NCI-H1105 treated with DMSO at 0.1 percent for 48 hours (cell line): ENCODE results near the gene NRP2.
A peak's percentile ranks its signal among the peaks of the same experiment; 100 is the strongest.

ENCODE experiments used
- DNase-seq: peaks from one replicate; lab custom pipeline; 2025; lab: John Stamatoyannopoulos, UW

NRP2 gene

DNA sequence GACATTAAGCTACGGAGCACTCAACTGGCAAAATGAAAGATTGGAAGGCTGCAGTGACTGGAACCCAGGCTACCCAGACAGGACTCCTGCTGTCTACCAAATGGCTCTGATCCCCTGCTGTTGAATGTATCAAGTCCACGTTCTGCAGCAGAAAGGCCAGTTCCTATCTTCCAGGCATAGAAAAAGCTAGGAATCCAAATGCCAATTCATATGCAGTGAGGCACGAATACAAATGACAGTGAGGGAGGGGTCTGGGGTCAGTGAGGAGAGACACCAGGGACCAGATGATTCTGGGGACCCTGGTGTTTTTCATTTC is 5.3 kb downstream of the NRP2 start:
- DNase-seq, result no peak

DNA sequence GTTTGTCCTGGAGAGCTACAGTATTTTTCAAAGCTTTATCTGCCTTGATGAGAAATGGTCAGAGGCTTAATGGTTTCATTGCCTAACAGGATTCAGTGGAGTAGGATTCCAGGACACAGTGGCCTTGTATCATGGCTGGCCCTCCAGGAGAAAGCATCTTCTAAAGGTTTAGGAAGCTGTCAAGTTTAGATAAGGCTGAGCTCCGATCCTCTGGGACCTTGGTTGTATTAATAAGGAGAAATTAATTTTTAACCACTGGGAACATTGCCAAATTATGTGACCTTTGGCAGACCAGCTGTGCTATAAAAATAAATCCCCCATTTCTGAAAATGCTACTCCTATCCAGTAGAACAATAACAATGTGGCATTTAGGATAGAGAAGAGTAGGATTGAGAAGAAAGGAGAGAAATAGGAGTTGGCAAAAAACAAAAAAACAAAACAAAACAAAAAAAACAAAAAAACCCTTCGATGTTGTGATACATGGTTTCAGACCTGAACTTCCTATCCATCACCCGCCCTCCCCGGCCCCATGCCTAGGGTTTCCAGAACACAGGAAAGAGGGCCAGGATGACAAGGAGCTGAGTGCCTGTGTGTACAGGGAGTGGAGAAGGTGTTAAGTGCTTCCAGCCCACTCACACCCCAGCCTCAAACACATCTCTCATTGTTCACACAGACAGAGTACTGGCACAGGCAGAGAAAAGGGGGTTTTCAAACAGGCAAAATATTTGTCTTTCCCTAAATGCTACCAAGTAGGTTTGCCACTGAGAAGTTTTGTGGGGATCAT is 6.3 kb downstream of the NRP2 start:
- DNase-seq, result no peak

DNA sequence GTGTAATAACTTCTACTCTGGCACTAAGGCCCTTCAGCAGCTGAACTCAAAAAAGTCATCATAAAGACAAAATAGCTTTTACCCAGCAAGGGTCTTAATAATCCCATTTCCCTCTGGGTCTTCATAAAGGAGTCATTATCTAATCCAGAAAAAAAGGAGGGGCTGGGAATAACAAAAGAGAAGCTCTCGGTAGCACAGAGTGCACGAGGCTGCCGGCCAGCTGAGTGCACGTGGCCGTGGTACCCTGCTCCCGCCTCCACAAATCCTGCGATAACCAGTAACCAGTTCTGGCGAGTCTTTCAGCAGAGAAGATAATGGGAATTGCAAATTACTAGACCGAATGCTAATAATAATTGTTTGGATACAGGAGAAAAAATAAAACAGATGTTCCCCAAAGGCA is 7.5 kb downstream of the NRP2 start:
- no peak for DNase-seq

DNA sequence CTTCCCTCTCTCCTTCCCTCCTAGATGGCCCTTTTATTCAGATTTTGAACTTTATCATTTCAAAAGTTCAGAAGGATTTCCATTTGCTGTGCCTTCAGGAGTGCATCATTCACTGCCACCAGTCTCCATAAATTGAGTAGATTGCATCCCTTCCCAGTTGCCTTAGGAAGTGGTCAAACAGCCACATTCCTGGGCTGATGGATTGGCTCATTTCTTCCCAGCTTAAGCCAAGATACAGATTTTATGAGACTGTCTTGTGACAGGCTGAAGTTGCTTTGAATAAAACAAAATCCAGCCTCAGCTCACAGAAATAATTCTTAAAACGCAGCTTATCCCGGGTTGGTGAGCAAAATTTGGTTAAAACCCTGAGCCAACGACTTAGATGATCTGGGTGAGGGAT is 9.8 kb downstream of the NRP2 start:
- no peak for DNase-seq

DNA sequence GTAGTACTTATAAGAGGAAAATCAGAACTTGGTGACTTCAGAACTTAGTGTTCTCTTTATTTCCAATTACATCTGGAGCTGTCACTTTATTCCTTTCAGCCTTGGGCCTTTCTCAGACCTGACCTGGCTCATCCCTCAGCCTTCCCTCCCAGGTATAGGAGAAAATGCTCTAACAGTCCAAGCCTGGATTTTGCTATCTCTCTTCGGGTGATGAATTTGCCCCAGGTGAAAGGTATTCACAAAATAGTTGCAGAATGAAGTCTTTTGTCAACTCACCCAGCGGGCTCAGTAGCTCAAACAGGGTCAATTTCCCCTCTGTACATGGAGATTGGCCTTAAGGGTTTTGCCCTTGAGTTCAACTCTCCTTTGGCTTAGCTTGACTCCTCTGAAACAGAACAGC is 12.0 kb downstream of the NRP2 start:
- no peak for DNase-seq

DNA sequence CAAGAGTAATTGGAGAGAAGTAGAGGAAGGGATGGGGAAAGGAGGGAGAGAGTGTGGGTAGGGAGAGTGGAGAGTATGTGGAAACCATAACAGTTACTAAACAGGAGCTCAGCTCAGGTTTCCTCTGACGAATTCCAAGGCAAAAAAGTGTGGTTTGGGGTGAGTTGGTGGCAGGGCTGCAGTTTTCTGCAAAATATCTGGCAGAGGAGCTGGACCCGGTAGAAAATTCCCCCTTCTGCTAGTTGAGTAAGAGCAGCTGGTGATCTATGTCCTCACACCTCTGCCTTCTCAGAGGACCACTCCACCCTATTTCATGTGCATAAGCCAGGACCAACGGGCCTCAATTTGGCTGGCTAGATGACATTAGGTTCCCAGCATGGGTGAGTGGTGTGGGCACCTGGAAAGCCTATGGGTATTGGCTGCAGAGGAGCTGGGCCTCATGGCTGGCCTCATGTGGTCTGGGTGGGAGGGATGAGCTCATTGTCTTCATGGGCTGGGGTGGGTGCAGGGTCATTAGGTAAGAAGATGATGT is 13.2 kb downstream of the NRP2 start:
- DNase-seq, result no peak

DNA sequence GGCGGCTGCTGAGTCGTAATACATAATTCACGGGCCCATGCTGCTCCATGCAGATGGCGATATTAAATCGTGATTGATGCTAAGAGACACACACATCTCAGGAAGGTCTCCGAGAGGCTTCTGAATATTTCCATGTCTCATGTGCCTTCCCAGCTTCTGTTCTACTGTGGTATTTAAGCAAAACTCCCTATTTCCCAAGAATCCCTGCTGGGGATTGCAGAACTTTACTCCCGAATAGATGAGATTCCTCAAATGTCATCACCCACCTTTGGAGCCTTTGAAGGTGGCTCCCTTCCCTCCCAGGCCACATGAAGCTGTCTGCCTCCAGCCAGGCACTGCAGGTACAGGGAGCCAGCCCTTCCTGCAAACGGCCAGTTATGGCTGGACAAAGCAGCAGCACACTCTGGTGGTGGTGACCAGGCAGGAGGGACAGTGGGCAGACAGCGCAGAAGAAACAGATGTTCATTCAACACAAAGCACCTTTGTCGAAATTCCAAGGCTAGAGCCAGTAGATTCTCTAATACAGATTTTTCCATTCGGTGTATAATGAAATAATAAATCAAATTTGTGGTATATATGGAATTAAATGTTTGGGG is 14.1 kb downstream of the NRP2 start:
- DNase-seq, result no peak

DNA sequence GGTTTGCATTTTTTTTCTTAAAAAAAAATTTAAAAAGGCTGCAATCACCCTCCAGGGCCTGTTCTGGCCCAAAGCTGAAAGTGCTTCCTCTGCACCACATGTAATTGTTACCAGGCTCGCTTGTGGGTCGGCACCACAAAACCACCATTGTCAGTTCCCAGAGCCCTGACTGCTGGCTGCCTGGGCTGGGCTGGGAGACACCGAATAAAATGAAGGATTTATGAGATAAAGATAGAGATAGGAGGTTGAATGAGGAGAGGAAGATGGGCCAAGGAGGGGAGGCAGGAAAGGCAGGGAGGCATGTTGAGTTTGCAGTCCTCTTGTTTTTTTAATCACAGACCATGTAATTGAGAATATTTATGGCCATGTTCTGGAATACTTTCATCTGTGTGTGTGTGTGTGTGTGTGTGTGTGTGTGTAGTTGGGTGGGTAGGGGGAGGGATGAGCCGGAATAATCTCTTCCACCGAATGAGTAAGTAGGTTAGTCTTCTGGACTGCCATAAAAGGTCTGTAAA is 14.7 kb downstream of the NRP2 start:
- no peak for DNase-seq

DNA sequence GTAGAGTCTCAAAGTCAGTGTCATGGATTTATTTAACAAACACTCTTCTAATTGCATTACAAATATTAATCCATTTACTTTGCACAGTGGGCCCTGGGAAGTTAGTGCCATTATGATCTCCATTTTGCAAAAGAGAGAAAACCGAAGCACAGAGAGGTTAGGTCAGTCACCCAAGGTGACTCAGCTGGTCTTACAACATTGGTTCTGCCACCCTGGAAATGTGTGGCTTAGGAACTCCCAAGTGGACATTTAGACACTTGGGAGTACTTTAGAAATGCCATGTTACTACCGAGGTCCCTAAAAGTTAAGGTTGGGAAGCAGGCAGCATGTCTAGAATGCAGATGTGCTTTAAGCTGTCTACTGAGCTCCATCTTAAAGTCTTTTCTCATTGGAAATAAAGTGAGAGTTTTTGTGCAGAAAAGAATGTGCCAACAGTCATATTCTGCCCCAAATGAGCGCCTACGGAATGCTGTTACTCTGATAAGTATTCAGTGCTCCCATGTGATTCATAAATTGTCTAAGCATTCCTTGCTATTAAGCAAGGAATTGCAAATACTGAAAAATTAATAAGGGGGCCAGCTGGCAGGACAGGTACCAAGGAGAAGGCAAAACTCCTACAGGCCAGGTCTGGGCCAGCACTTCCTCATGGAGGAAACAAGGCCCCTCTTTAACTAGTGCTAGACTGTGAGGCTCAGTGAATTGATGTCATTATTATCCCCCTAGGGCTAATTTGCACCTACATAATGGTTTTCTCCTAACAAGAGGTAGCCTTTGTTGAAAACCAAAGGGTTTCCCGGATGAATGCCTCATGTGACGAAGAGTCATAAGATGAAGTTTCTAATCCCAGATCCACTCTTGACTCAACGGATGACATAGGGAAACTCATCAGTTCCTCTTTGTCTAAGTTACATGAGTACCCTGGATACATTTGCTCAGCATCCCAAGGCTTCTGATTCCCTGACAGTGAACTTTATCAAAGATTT is 16.3 kb downstream of the NRP2 start:
- no peak for DNase-seq

DNA sequence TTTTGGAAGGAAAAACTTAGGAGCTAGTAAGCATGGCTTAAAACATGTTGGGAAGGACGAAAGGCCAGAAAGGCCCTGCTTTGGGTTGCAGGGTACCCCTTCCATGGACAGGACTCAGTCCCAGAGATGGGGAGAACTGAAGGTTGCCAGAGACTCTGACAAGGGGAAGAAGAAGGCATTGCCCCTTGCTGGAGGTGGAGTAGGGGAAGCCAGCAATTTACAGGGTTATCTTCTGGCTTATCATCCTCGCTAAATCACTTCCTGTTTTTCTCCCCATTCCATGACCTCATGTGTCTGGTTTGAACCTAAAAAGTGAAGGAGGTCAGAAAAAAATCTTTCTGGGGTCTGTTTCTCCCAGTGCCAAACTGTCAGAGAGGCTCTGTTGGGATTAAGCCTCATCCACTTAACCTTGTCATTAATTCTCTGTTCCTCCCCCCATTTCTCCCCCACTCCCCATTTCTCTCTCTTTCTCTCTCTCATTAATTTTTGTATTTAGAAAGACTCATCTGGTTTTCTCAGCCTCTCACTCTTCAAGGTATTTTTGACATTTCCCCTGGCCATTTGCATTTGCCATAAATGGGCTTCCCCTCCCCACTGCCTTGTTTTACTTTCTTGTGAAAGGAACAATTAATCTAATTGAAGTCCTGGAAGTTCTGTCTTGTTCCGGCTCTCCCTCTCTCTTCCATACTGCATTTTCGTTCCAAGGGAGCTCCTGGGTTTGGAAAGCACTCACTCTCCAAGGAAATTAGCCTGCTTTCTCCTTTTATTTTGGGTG is 17.4 kb downstream of the NRP2 start:
- no peak for DNase-seq

DNA sequence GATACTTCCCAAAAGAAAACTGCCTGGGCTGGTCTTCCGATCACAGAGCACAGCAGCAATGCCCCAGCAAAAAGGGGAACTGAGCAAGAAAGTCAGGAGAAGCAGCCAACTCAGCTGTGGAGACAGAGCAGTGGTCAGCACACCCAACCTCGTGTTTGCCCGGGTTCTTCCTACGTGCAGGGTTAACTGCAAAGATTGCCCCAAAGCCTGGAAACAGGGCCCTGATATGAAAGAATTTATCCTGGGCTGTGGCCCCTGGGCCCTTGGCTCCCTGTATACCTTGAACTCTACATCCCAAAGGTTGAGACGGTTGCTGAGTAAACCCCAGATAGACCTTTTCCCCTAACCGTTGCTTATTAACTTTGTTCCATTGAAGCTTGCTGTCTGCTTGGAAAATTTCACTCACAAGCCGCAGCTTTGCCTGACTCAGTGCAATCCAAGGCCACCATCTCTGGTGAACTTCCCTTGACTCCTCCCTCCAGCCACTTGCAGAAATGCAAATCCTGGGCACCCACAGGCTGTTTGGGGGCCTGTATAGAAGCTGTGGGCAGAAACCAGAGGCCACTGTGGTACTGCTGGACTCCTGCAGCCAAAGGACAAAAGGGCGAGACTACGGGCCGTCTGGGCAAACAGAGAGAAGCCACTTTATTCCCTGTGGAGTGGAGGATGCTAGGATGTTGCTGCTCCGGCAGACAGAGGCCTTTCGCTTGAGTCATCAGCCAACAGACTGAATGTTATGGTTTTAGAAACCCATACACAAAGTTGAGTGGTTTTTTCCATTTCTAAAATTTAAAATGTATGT is 18.2 kb downstream of the NRP2 start:
- DNase-seq, result no peak

DNA sequence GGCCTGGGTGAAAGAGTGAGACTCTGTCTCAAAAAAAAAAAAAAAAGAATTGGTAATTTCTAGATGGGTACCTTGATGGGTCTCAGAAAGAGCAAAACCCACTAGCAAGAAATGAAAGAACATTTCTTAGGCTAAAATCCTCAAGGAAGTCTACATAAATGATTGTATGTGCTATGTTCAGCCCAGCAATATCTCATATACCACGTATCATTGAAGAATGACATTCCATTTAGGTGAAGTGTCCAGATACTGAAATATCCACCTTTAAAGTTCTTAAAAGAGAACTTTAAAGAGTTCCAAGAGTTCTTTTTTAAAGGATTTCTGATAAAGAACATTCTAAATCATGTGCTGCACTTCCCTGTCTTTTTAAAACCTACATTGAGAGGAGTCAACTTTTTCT is 19.2 kb downstream of the NRP2 start:
- DNase-seq, result no peak

DNA sequence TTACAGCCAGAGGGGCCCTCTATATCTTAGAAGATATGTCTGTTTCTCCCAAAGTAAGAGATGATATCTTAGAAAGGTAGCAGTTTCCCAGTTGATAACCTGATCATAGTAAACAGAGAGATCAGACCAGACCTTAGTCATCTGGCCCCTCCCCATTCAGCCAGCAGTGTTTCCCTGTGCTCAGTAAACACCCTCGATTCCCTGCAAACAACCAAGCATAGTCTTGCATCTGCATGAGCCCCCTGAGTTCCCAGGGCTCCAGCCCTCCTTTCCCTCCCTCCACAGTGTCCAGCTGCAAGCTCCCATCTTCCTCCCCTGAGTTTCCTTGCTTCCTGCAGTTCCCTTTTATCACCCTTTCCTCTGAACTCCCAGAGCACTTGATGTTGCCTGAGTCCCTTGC is 20.3 kb downstream of the NRP2 start:
- DNase-seq, result no peak

DNA sequence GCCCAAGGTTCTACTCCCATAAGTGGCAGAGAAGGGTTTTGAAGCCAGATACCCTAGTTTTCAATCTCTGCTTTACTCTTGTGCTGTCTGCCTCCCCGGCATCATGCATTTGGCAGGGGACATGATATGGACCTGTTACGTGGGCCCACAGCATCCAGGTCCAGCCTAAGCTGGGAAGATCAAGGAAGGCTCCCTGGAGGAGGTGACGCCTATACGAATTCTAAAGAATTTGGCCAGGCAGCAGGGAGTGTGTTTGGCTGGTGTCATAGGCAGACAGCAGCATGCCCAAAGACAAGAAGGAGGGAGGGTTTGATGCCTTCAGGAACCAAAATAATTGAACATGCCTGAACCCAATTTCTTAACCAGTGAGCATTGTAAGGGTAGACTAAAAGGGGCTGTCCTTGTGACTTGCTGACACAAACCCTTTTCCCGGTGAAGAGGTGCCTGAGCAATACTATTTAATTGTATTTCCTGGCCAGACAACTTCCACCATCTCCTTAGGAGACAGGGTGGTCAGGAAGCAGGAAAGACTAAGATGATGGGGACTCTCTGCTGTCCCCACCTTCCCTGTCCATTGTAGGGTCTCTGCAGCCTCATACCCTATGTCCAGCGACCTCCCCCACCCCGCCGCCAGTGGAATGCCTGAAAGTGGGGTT is 21.3 kb downstream of the NRP2 start:
- DNase-seq, result no peak

DNA sequence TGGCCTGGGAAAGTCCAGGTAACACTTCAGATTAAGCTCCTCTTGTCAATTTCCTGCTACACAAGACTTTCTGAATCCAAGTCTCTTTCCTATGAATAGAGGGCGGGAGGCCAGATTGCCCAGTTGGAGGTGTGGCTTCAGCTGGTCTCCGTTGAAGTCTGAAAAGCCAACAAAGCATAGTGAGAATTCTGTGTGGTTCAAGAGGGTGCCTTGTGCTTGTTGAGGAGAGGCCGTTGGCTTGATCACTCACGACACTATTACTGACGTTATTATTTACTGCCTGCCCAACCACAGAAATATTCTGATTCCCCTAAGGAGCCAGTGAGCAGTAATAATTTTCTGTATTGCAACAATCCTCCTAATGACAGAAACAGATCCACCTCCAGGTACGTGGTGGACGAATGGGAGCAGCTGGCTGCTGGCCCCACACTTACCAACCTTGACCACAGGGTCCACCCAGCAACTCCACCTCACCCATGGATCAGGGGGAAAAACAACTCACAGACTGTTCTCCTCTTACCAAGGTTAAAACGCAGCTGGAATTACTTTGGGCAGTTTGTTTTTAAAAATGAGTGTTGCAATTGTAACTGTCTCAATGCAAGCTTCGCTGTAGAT is 21.9 kb downstream of the NRP2 start:
- no peak for DNase-seq

DNA sequence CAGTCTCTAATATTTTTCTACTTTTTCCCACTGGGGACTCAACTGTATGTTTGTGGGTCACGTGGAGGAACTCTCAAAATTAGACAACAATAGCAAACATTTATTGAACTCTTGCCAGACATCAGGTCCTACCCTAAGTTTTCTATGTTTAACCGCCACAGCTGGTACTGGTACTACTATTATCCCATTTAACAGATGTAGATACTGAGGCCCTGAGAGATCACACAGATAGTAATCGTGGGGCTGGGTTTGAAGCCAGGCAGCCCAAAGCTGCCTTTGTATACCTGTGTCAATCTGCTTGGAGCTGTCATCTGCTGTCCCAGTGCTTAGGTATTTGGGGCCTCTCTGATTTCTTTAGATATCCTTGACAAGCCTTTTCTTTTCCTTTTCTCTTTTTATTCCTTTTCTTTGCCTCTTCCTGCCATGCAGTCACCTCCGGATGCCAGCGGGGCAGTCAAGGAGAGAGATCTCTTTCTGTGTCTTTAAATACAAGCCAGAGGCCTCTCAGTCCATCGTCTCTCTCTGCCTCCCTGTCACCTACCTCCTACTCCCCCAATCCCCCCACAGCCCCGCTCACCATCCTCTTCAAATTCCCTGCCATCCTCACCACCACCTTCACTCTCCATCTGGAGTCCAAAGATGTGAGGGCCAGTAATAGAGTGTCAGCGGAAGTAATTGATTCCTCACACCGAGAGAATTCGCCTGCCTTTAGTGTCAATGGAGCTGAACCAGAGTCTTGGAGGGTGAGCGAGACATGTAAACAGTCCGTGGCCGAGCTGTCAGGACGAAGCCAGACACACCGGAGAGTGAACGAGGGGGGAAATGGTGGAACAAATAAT is 23.4 kb downstream of the NRP2 start:
- DNase-seq, result no peak

DNA sequence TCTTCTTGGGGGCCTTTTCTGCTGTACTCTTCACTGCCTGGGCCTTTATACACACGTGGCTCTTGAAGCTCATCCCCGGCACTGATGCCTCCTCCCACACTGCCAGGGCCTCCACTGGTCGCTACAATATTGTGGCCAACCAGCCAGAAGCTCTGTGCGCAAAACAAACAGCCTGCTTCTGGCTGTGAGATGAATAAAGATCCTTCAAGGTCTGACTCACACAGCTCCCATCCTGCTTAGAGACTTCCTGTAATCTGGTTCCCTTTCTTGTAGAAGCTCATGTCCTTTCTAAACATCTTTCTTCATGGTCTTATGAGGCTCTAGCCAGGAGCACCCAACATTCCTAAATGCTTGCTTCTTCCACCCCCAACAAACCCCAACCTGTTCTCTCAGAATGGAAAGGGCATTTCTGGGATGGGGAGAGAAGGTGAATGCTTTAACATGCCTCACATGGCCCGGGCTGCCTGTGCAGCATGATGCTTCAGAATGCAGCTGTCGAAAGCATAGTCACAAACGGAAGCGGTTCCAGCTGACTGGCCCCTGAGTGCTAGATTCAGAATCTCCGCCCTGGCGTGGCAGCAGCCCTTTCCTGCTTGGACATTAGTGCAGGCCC is 24.6 kb downstream of the NRP2 start:
- peak; percentile 8 for DNase-seq

DNA sequence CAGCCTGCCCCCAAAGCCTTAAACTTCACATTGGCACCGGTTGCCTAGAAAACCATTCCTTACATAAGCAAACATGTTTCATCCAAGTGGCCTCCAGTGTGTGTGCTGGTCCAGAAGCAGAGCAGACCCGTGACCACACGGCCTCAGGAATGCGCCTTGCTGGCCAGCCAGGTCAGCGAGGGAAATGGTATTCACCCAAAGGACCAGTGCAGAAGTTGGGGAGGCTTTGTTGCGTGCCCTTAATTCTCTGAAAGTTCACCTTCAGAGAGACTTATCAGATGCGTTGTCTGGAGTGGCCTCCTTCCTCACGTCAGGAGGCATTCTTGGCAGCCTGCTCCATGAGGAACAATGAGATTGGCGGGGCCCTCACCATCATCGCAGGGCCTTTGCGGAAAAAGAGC is 25.9 kb downstream of the NRP2 start:
- DNase-seq, result no peak

DNA sequence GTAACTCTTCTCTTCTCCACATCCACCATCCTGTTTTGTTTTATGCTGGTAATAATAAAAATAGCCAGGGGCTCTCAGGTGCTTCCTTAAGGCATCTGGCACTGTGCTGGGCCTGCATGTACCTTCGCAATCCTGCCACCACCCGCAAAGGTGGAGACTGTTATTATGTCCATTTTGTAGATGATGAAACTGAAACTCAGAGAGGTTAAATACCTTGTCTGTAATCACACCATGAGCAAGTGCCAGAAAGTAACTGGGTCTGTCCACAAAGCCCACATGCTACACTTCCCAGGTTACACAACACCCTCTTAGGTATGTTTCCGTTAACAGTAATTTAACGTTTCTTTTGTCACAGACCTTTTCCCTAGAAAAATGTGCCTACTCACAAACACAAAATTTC is 27.0 kb downstream of the NRP2 start:
- no peak for DNase-seq
